Measurements from ENCODE around the gene NYAP2. TPM values are rescaled to one million over a fixed set of nuclear protein-coding genes. Genes with fewer than 3 reads are reported as not detected.

Gene NYAP2
- total and polyA plus RNA-seq, 7 donors, result 0.03 to 0.36 TPM; not detected in 5

GRCh38 chr2:225400060-225400511 is 576 bp downstream of the NYAP2 start:
- TF ChIP-seq EP300 (IDR thresholded peaks at IDR 0.05), result no peak
- TF ChIP-seq CTCF (IDR thresholded peaks at IDR 0.05), result no peak
- no peak for TF ChIP-seq POLR2AphosphoS5 (IDR thresholded peaks at IDR 0.05)
- TF ChIP-seq POLR2A (IDR thresholded peaks at IDR 0.05), result no peak
- Histone ChIP-seq H3K4me1 (no peaks in the 10 kb centered on the region), H3K4me3 (no peak overlapping the region), H3K9me3 (no peaks in the 10 kb centered on the region), H3K27ac (no peak overlapping the region), H3K27me3 (no peaks in the 10 kb centered on the region), H3K36me3 (no peaks in the 10 kb centered on the region)
- DNase-seq, result no peak
- intact Hi-C loops (cut with DNase I), result no loop called here
- WGBS, 2 donors, result 14 to 25% methylated on average over 8 of the region's 8 CpGs

GRCh38 chr2:225400546-225401400 is 1.3 kb downstream of the NYAP2 start:
- TF ChIP-seq POLR2AphosphoS5 (IDR thresholded peaks at IDR 0.05) (no peak), CTCF (IDR thresholded peaks at IDR 0.05) (no peak), EP300 (IDR thresholded peaks at IDR 0.05) (no peak), POLR2A (IDR thresholded peaks at IDR 0.05) (no peak)
- H3K36me3 ChIP-seq, result no peaks in the 10 kb centered on the region
- DNase-seq, result no peak
- no peaks in the 10 kb centered on the region for H3K4me1 ChIP-seq
- H3K4me3 ChIP-seq, result no peak overlapping the region
- 78% methylated on average over 9 of the region's 9 CpGs for WGBS, 2 donors
- no peaks in the 10 kb centered on the region for H3K9me3 ChIP-seq
- intact Hi-C loops (cut with DNase I), result no loop called here
- H3K27me3 ChIP-seq, result no peaks in the 10 kb centered on the region
- no peak overlapping the region for H3K27ac ChIP-seq

- no peak overlapping the region for H3K27ac ChIP-seq
- no peaks in the 10 kb centered on the region for H3K9me3 ChIP-seq
- no peaks in the 10 kb centered on the region for H3K27me3 ChIP-seq
- H3K4me1 ChIP-seq, result no peaks in the 10 kb centered on the region
- WGBS, 2 donors, result 43 to 63% methylated on average over 1 of the region's 1 CpG
- intact Hi-C loops (cut with DNase I), result no loop called here
- H3K36me3 ChIP-seq, result no peaks in the 10 kb centered on the region
- DNase-seq, result no peak
- no peak overlapping the region for H3K4me3 ChIP-seq
- TF ChIP-seq POLR2A (IDR thresholded peaks at IDR 0.05), result no peak
- TF ChIP-seq EP300 (IDR thresholded peaks at IDR 0.05), result no peak
- TF ChIP-seq POLR2AphosphoS5 (IDR thresholded peaks at IDR 0.05), result no peak
- TF ChIP-seq CTCF (IDR thresholded peaks at IDR 0.05), result no peak
These were observed 2.8 kb downstream of the NYAP2 start for GRCh38 chr2:225402210-225402776.

- no peak overlapping the region for H3K27ac ChIP-seq
- no peaks in the 10 kb centered on the region for H3K9me3 ChIP-seq
- no peaks in the 10 kb centered on the region for H3K27me3 ChIP-seq
- H3K4me1 ChIP-seq, result no peaks in the 10 kb centered on the region
- intact Hi-C loops (cut with DNase I), result no loop called here
- TF ChIP-seq POLR2A (IDR thresholded peaks at IDR 0.05) (no peak), EP300 (IDR thresholded peaks at IDR 0.05) (no peak), POLR2AphosphoS5 (IDR thresholded peaks at IDR 0.05) (no peak), CTCF (IDR thresholded peaks at IDR 0.05) (no peak)
- no peaks in the 10 kb centered on the region for H3K36me3 ChIP-seq
- H3K4me3 ChIP-seq, result no peak overlapping the region
- no peak for DNase-seq
- WGBS, 2 donors, result 75 to 78% methylated on average over 3 of the region's 3 CpGs
These were observed 11.9 kb downstream of the NYAP2 start for GRCh38 chr2:225411452-225411851.
